AG09319 (cell line): ENCODE results near the gene GPR17.

Experiments
- DNase-seq: peaks from one replicate; pipeline ENCODE4 v3.0.0-alpha.2; 2010; ENCODE audit warnings: low read depth; ENCODE audit errors: extremely low read depth
- CTCF ChIP-seq: IDR thresholded peaks from 2 replicates; pipeline ENCODE4 v1.5.1; 2011; ENCODE audit warnings: low read depth, mild to moderate bottlenecking, inconsistent platforms, low read length, moderate library complexity

GPR17 gene

GRCh38 chr2:127627740-127628571, 18.0 kb upstream of the GPR17 start:
- no peak for TF ChIP-seq CTCF
- no peak for DNase-seq

DNA sequence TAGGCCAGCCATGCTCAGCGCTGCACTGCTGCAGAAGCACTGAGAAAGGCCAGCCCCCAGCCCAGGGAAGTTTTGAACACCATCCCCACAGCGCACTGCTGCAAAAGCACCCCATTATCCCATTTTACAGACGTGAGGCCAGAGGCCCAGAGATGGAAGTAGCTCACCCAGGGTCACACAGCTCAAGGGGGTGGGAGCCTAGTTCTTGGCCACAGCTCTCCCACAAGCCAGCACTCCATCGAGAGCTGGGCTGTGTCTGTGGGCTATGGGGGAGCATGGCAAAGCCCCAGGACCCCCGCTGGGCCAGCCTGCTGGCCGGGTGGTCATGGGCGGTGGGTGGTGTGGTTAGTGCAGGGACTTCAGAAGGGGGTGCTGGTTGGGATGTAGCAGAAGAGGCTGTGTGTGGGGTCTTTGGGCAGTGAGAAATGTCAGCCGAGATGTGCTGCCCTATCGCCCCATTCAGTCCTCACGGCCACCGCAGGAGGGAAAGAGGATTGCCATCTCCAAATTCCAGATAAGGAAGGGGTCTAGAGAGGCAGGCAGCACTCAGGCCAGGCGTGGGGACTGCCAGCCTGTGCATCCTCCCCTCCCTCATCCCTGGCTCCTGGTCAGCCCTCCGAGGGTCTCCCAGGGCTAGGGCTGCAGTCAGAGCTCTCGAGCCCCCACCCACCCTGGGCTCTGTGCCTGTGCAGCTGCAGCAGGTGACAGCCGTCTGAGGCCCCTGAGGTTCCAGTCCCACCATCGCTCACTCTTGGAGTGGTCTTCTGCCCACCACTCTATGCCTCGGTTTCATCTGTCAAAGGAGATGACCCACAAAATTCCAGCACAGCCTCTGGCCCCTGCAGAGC, 17.0 kb upstream of the GPR17 start:
- DNase-seq: no peak
- no peak for TF ChIP-seq CTCF

DNA sequence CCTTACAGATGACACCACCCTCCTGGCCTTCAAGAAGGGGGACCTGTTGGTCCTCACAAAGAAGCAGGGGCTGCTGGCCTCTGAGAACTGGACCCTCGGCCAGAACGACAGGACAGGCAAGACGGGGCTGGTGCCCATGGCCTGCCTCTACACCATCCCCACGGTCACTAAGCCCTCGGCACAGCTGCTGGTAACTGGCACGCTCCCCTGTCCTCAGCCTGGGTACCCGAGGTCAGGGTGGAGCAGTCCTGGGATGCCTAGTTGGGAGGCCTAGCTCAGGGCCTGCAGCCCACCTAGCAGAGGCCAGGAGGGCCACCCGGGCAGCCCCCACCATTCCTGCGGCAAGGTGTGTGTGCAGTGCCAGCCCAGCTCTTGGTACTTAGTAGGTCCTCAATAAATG, 16.3 kb upstream of the GPR17 start:
- no peak for DNase-seq
- no peak for TF ChIP-seq CTCF

DNA sequence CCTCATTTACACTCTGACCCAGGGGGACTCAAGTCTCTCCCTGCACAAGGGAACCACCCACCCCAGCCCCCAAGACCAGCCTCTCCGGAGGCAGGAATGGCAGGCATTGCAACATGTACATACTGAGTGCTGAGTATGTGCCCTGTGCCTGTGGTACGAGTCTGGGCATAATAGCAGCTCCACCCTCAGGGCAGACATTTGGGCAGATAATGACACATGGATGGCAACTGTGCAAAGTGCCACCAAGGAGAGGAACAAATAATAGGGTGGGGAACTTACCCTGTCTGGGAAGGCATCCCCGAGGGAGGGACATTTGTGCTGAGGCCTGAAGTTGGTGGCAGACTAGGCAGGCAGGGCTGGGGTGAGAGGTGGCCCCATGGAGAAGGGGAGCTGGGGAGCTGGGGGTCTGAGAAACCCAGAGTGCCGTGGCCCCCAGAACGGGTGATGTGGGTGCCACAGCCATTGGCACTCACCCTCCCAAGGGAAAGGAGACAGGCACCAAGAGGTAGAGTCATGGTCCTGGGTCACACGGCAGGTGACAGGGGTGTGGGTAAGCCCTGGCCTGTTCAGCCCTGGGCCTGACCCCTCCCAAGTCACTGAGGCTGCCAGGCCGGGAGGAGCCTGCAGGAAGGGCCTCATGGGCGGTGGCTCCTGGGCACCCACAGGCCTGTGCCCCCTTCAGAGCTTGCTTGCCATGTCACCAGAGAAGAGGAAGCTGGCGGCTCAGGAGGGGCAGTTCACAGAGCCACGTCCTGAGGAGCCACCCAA, 15.7 kb upstream of the GPR17 start:
- no peak for DNase-seq
- no peak for TF ChIP-seq CTCF

DNA sequence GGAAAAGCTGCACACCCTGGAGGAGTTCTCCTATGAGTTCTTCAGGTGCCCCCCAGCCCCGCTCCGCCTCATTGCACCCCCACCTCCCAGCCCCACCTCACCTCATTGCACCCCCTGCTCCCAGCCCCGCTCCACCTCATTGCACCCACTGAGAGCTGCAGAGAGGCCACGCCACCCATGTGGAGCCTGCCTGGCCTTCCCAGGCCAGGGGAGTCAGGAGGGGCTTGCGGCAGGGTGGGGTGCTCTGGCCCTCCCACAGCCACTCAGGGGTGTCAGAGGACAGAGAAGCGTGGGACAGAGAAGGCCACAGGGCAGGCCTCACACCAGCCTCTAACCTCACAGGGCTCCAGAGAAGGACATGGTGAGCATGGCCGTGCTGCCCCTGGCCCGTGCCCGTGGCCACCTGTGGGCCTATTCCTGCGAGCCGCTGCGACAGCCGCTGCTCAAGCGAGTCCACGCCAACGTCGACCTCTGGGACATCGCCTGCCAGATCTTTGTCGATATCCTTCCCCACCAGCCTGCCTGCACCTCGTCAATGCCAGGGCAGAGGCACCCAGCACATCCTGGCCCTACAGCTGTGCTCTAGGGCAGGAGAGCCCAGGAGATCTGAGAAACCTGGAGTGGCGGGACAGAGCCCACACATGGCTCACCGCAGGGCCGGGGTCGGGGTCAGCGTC, 15.0 kb upstream of the GPR17 start:
- DNase-seq: no peak
- no peak for TF ChIP-seq CTCF

DNA sequence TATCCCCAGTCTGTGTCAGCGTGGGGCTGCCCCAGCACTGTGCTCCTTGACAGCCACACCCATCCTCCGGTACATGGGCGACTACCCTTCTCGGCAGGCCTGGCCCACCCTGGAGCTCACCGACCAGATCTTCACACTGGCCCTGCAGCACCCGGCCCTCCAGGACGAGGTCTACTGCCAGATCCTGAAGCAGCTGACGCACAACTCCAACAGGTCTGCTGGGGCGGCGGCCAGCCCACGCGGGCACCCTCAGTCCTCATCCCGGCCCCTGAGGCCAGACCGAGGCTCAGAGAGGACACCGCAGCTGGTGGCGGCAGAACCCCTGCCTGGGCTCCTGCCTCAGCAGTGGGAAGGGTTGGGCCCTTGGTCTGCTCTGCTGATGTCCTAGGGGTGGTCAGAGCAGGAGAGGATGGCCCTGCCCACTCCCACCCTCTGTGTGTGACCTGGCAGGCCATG, 14.4 kb upstream of the GPR17 start:
- no peak for TF ChIP-seq CTCF
- no peak for DNase-seq
